ENCODE data around the gene SDHC. TPM values are rescaled to one million over a fixed set of nuclear protein-coding genes. Genes with fewer than 3 reads are reported as not detected.

SDHC gene
- total and polyA plus RNA-seq, 2 experiments from 2014 or later: 84.4 to 107 TPM

DNA sequence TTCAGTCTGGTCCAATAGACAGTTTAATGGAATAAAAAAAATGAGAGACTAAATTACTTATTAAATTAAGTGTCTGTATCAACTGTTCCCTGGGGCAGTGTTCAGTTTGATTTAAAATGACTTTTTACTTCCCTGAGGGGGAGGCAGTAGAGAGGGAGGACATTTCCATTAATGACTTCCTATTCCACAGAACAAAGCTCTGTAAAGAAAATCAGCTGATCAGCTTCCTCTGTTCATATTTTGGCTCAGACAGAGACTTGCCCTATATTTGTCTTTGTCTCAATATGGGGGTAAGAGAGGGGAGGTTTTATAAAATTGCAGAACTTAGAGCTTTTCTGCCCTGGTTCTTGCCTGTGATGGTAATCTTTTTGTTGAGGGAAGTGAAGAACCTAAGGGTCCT, 45.1 kb downstream of the SDHC start:
- Histone ChIP-seq H3K4me2 (no peak overlapping the region), H3K9me2 (ENCODE audit: insufficient read depth) (no peaks in the 10 kb centered on the region), H4K20me1 (replicated peaks; ENCODE audit: insufficient read depth) (no peaks in the 10 kb centered on the region), H3K27ac (ENCODE audit: low read depth) (no peak overlapping the region), H2AFZ (no peak overlapping the region), H3K79me2 (replicated peaks; ENCODE audit: insufficient read depth) (no peaks in the 10 kb centered on the region), H3K36me3 (ENCODE audit: insufficient read depth) (no peaks in the 10 kb centered on the region; the same call in 1 of the 2 replicates), H3F3A (replicated peaks; ENCODE audit: low read depth) (no peaks in the 10 kb centered on the region), H3K4me3 (no peak overlapping the region), H3K27me3 (ENCODE audit: insufficient read depth) (no peaks in the 10 kb centered on the region), H3K4me1 (ENCODE audit: insufficient read depth) (no peaks in the 10 kb centered on the region)
- TF ChIP-seq CTCF (conservative IDR thresholded peaks at IDR 0.05; ENCODE audit: low read depth in 2 of 2): no peak
- no peak for TF ChIP-seq ZNF114 (CRISPR knock-in tag; IDR thresholded peaks at IDR 0.05)
- no peak for TF ChIP-seq POLR2AphosphoS5 (IDR thresholded peaks at IDR 0.05; ENCODE audit: low read depth)
- TF ChIP-seq CREB1 (CRISPR knock-in tag; IDR thresholded peaks at IDR 0.05; ENCODE audit: low read depth): no peak
- TF ChIP-seq, protein P1, sequence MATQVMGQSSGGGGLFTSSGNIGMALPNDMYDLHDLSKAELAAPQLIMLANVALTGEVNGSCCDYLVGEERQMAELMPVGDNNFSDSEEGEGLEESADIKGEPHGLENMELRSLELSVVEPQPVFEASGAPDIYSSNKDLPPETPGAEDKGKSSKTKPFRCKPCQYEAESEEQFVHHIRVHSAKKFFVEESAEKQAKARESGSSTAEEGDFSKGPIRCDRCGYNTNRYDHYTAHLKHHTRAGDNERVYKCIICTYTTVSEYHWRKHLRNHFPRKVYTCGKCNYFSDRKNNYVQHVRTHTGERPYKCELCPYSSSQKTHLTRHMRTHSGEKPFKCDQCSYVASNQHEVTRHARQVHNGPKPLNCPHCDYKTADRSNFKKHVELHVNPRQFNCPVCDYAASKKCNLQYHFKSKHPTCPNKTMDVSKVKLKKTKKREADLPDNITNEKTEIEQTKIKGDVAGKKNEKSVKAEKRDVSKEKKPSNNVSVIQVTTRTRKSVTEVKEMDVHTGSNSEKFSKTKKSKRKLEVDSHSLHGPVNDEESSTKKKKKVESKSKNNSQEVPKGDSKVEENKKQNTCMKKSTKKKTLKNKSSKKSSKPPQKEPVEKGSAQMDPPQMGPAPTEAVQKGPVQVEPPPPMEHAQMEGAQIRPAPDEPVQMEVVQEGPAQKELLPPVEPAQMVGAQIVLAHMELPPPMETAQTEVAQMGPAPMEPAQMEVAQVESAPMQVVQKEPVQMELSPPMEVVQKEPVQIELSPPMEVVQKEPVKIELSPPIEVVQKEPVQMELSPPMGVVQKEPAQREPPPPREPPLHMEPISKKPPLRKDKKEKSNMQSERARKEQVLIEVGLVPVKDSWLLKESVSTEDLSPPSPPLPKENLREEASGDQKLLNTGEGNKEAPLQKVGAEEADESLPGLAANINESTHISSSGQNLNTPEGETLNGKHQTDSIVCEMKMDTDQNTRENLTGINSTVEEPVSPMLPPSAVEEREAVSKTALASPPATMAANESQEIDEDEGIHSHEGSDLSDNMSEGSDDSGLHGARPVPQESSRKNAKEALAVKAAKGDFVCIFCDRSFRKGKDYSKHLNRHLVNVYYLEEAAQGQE (IDR thresholded peaks at IDR 0.05; ENCODE audit: unreplicated experiment): no peak
- no peak for TF ChIP-seq ZNF331 (CRISPR knock-in tag; IDR thresholded peaks at IDR 0.05; ENCODE audit: low read depth)
- no peak for TF ChIP-seq JUNB (IDR thresholded peaks at IDR 0.05; ENCODE audit: unreplicated experiment)
- TF ChIP-seq EZH2phosphoT487 (IDR thresholded peaks at IDR 0.05; ENCODE audit: unreplicated experiment): no peak
- TF ChIP-seq, protein P2, sequence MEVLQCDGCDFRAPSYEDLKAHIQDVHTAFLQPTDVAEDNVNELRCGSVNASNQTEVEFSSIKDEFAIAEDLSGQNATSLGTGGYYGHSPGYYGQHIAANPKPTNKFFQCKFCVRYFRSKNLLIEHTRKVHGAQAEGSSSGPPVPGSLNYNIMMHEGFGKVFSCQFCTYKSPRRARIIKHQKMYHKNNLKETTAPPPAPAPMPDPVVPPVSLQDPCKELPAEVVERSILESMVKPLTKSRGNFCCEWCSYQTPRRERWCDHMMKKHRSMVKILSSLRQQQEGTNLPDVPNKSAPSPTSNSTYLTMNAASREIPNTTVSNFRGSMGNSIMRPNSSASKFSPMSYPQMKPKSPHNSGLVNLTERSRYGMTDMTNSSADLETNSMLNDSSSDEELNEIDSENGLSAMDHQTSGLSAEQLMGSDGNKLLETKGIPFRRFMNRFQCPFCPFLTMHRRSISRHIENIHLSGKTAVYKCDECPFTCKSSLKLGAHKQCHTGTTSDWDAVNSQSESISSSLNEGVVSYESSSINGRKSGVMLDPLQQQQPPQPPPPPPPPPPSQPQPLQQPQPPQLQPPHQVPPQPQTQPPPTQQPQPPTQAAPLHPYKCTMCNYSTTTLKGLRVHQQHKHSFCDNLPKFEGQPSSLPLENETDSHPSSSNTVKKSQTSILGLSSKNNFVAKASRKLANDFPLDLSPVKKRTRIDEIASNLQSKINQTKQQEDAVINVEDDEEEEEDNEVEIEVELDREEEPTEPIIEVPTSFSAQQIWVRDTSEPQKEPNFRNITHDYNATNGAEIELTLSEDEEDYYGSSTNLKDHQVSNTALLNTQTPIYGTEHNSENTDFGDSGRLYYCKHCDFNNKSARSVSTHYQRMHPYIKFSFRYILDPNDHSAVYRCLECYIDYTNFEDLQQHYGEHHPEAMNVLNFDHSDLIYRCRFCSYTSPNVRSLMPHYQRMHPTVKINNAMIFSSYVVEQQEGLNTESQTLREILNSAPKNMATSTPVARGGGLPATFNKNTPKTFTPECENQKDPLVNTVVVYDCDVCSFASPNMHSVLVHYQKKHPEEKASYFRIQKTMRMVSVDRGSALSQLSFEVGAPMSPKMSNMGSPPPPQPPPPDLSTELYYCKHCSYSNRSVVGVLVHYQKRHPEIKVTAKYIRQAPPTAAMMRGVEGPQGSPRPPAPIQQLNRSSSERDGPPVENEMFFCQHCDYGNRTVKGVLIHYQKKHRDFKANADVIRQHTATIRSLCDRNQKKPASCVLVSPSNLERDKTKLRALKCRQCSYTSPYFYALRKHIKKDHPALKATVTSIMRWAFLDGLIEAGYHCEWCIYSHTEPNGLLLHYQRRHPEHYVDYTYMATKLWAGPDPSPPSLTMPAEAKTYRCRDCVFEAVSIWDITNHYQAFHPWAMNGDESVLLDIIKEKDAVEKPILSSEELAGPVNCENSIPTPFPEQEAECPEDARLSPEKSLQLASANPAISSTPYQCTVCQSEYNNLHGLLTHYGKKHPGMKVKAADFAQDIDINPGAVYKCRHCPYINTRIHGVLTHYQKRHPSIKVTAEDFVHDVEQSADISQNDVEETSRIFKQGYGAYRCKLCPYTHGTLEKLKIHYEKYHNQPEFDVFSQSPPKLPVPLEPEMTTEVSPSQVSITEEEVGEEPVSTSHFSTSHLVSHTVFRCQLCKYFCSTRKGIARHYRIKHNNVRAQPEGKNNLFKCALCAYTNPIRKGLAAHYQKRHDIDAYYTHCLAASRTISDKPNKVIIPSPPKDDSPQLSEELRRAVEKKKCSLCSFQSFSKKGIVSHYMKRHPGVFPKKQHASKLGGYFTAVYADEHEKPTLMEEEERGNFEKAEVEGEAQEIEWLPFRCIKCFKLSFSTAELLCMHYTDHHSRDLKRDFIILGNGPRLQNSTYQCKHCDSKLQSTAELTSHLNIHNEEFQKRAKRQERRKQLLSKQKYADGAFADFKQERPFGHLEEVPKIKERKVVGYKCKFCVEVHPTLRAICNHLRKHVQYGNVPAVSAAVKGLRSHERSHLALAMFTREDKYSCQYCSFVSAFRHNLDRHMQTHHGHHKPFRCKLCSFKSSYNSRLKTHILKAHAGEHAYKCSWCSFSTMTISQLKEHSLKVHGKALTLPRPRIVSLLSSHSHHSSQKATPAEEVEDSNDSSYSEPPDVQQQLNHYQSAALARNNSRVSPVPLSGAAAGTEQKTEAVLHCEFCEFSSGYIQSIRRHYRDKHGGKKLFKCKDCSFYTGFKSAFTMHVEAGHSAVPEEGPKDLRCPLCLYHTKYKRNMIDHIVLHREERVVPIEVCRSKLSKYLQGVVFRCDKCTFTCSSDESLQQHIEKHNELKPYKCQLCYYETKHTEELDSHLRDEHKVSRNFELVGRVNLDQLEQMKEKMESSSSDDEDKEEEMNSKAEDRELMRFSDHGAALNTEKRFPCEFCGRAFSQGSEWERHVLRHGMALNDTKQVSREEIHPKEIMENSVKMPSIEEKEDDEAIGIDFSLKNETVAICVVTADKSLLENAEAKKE (CRISPR knock-in tag; IDR thresholded peaks at IDR 0.05): no peak
- no peak for TF ChIP-seq NANOG (IDR thresholded peaks at IDR 0.05; ENCODE audit: borderline replicate concordance)
- no peak for TF ChIP-seq STAT1 (IDR thresholded peaks at IDR 0.05; ENCODE audit: unreplicated experiment)
- no peak for TF ChIP-seq ETS1 (IDR thresholded peaks at IDR 0.05)
- TF ChIP-seq EZH2 (IDR thresholded peaks at IDR 0.05; ENCODE audit: low read depth, unreplicated experiment): no peak
- peaks cover 1% of the 10 kb centered on the region for H3K27me3 Mint-ChIP-seq (ENCODE audit: insufficient read depth, low read depth, poor library complexity)
- no peak overlapping the region for H3K4me3 Mint-ChIP-seq
- ATAC-seq (no peak), DNase-seq (ENCODE audit: low spot score) (no peak)
- no peaks in the 10 kb centered on the region for H3K9me3 Mint-ChIP-seq
- no peak overlapping the region for H3K27ac Mint-ChIP-seq
- H3K4me1 Mint-ChIP-seq: no peaks in the 10 kb centered on the region
- peaks cover 16% of the 10 kb centered on the region for H3K36me3 Mint-ChIP-seq (ENCODE audit: low read depth)

Data from GM23338 (cell line).